WI38 (cell line): ENCODE results near the gene CAPN14.

Experiments
- H3K4me3 ChIP-seq: 2 replicates; pipeline ENCODE4 v1.5.1; 2011; ENCODE audit warnings: low read depth, mild to moderate bottlenecking, control low read depth, low read length
- CTCF ChIP-seq: IDR thresholded peaks from 2 replicates; pipeline ENCODE4 v1.5.1; 2012; ENCODE audit warnings: low read depth, mild to moderate bottlenecking, control low read depth, low read length

Gene CAPN14

GRCh38 chr2:31230751-31231150, 13.4 kb upstream of the CAPN14 start:
- TF ChIP-seq CTCF = no peak

GRCh38 chr2:31228717-31229116, 11.4 kb upstream of the CAPN14 start:
- H3K4me3 ChIP-seq = no peak overlapping the region
- no peak for TF ChIP-seq CTCF

More at GRCh38 chr2:31230751-31231150, 13.4 kb upstream of the CAPN14 start:
- no peak overlapping the region for H3K4me3 ChIP-seq

GRCh38 chr2:31227711-31228125, 10.4 kb upstream of the CAPN14 start:
- no peak for TF ChIP-seq CTCF
- no peak overlapping the region for H3K4me3 ChIP-seq

- TF ChIP-seq CTCF = no peak
Measured at GRCh38 chr2:31227110-31227509, 9.8 kb upstream of the CAPN14 start.

GRCh38 chr2:31226266-31226665, 9.0 kb upstream of the CAPN14 start:
- no peak for TF ChIP-seq CTCF
- no peak overlapping the region for H3K4me3 ChIP-seq

More at GRCh38 chr2:31227110-31227509, 9.8 kb upstream of the CAPN14 start:
- no peak overlapping the region for H3K4me3 ChIP-seq

GRCh38 chr2:31223749-31224148, 6.4 kb upstream of the CAPN14 start:
- H3K4me3 ChIP-seq = no peak overlapping the region
- TF ChIP-seq CTCF = no peak

- no peak overlapping the region for H3K4me3 ChIP-seq
- TF ChIP-seq CTCF = no peak
Measured at GRCh38 chr2:31223026-31223425, 5.7 kb upstream of the CAPN14 start.
